Panc1 (cell line): Measurements from ENCODE around the gene EYA2. TPM values are rescaled to one million over a fixed set of nuclear protein-coding genes. Genes with fewer than 3 reads are reported as not detected.

Source experiments
- ATAC-seq: fragments of 200-7000 bp; cut with Tn5 transposase; 2 replicates; pipeline ENCODE4 v1.9.1; 2020; ENCODE audit warnings: mild to moderate bottlenecking, moderate library complexity
- BruUV-seq: library from RNA; stranded (reverse); fragments of 400-500 nt; replicated peaks from 2 replicates; lab custom pipeline; 2021; lab: Mats Ljungman, UMichigan
- CTCF ChIA-PET: fragments of 300-600 bp; sonication (Branson Sonifier 250); formaldehyde crosslinking; loops from one replicate; lab custom pipeline; 2022; ENCODE audit warnings: antibody characterized with exemption; lab: Charles Lee
- POLR2A ChIA-PET: fragments of 300-600 bp; sonication (Branson Sonifier 250); formaldehyde crosslinking; loops from one replicate; lab custom pipeline; 2022; ENCODE audit warnings: antibody characterized with exemption; lab: Charles Lee
- DNase-seq: peaks from one replicate; pipeline ENCODE4 v3.0.0-alpha.2; 2010; ENCODE audit warnings: low read depth, low spot score
- H3K27ac ChIP-seq: 2 replicates; pipeline ENCODE4 v1.5.1; 2011; ENCODE audit warnings: mild to moderate bottlenecking, low read length, inconsistent platforms
- H3K27me3 ChIP-seq: fragments of 200-500 bp; sonication (Bioruptor generic); 2 replicates; pipeline ENCODE4 v1.6.0; 2014; ENCODE audit warnings: low read length, inconsistent platforms; ENCODE audit not compliant: control insufficient read depth, insufficient read depth
- H3K36me3 ChIP-seq: fragments of 200-500 bp; sonication (Bioruptor generic); 2 replicates; pipeline ENCODE4 v1.5.1; 2014; ENCODE audit warnings: inconsistent platforms, mild to moderate bottlenecking, low read length, moderate library complexity; ENCODE audit not compliant: control insufficient read depth, insufficient read depth
- H3K4me1 ChIP-seq: 2 replicates; pipeline ENCODE4 v1.5.1; 2011; ENCODE audit warnings: inconsistent platforms, mild to moderate bottlenecking, low read length, moderate library complexity; ENCODE audit not compliant: control insufficient read depth, insufficient read depth
- H3K4me3 ChIP-seq, 2 experiments: 2 replicates each; pipeline ENCODE4 v1.5.1; 2011 to 2012; ENCODE audit warnings: low read depth in 2 of 2, low read length in 2 of 2, mild to moderate bottlenecking in 2 of 2, inconsistent platforms in 1 of 2, moderate library complexity in 1 of 2
- H3K9me3 ChIP-seq: fragments of 200-500 bp; sonication (Bioruptor generic); 2 replicates; pipeline ENCODE4 v1.5.1; 2014; ENCODE audit warnings: low read depth, mild to moderate bottlenecking, inconsistent platforms, low read length, moderate library complexity; ENCODE audit not compliant: control insufficient read depth, insufficient read depth
- POLR2AphosphoS5 ChIP-seq: IDR thresholded peaks from 2 replicates; pipeline ENCODE4 v1.6.1; 2012; ENCODE audit warnings: mild to moderate bottlenecking, low read depth, low read length, moderate library complexity
- SIN3A ChIP-seq: IDR thresholded peaks from 2 replicates; pipeline ENCODE4 v1.6.1; 2012; ENCODE audit warnings: low read depth, mild to moderate bottlenecking, low read length, moderate library complexity, borderline replicate concordance; ENCODE audit not compliant: insufficient read depth
- TCF7L2 ChIP-seq: IDR thresholded peaks from 2 replicates; pipeline ENCODE4 v1.6.1; 2011; ENCODE audit warnings: mild to moderate bottlenecking, low read depth, low read length, inconsistent platforms
- in situ Hi-C: cut with HindIII; loops from 2 replicates; pipeline ENCODE4 v1.10.0; 2016; ENCODE audit warnings: low sequenced_read_pairs, low pct_unique_long_range_greater_than_20kb
- intact Hi-C: fragments of 100-400 bp; cut with micrococcal nuclease; formaldehyde crosslinking; loops from one replicate; pipeline ENCODE4 v1.10.0; 2022; ENCODE audit not compliant: unreplicated experiment
- total RNA-seq: library from RNA; stranded (reverse); gene quantifications from one replicate; pipeline ENCODE4 v1.2.1, GENCODE V29; 2021; ENCODE audit not compliant: unreplicated experiment
- TF ChIP-seq, protein P1 (sequence below): fragments of 450-650 bp; IDR thresholded peaks from 2 replicates; pipeline ENCODE4 v1.5.1; 2017; ENCODE audit warnings: mild to moderate bottlenecking
- TF ChIP-seq, protein P2 (sequence below), 2 experiments: IDR thresholded peaks; 2 replicates each; pipeline ENCODE4 v1.6.1; 2011 to 2012; ENCODE audit warnings: low read depth in 2 of 2, control low read depth in 1 of 2, low read length in 1 of 2, mild to moderate bottlenecking in 1 of 2, moderate library complexity in 1 of 2; ENCODE audit not compliant: insufficient read depth in 1 of 2

Gene EYA2
- total RNA-seq, 1 experiment from 2014 or later, result 1.9 TPM

DNA sequence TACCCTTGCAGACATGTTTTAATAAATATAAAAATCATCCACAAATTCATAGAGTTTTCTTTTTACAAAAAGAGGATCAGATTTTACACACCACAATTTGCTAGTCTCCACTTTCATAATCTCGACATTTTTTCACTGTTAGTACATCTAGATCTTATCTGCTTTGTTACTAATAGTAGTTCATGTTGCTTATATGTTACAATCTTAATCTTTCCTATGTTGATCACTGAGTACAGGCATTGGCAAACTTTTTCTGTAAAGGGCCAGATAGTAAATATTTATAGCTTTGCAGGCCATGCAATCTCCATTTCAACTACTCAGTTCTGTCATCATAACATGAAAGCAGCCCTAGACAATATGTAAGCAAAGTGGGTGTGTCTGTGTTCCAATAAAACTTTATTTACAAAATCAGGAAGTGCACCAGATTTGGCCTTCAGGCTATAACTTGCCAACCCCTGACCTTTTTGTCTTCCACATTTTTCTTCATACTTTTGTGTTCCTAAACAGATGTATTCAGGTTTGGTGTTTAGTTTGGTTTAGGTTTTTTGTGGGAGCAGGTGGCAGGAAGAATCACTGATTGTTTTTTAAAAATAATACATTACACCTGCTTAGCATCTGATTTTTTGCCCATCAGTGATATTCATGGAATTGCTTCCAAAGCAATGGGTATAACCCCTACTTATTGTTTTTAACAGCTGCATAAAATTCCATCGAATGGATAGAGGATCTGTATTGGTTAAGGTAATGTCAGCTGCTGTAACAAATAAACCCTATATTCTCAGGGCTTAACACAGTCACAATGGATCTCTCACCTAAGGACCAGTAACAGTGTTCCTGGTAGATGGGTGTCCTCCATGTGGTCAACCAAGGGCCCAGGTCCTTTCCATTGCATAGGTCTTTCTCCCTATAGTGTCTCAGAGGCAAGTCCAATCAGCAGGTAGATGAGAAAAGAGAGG lies 61.2 kb downstream of the EYA2 start:
- H3K4me3 ChIP-seq, result no peak overlapping the region
- H3K27ac ChIP-seq, result no peak overlapping the region
- no peak for DNase-seq
- intact Hi-C loops, result no loop called here
- 0 out of 2 replicates have a peak, but pooled peaks cover 3% of the 10 kb centered on the region for H3K9me3 ChIP-seq
- no peak for ATAC-seq
- no peaks in the 10 kb centered on the region for H3K36me3 ChIP-seq
- H3K27me3 ChIP-seq, result no peaks in the 10 kb centered on the region
- H3K4me1 ChIP-seq, result no peaks in the 10 kb centered on the region
- BruUV-seq, result no TSS peak
- in situ Hi-C loops, result no loop called here
- TF ChIP-seq TCF7L2 (no peak), SIN3A (no peak), POLR2AphosphoS5 (no peak)
- TF ChIP-seq, protein P1, sequence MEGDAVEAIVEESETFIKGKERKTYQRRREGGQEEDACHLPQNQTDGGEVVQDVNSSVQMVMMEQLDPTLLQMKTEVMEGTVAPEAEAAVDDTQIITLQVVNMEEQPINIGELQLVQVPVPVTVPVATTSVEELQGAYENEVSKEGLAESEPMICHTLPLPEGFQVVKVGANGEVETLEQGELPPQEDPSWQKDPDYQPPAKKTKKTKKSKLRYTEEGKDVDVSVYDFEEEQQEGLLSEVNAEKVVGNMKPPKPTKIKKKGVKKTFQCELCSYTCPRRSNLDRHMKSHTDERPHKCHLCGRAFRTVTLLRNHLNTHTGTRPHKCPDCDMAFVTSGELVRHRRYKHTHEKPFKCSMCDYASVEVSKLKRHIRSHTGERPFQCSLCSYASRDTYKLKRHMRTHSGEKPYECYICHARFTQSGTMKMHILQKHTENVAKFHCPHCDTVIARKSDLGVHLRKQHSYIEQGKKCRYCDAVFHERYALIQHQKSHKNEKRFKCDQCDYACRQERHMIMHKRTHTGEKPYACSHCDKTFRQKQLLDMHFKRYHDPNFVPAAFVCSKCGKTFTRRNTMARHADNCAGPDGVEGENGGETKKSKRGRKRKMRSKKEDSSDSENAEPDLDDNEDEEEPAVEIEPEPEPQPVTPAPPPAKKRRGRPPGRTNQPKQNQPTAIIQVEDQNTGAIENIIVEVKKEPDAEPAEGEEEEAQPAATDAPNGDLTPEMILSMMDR, result no peak
- TF ChIP-seq, protein P2, sequence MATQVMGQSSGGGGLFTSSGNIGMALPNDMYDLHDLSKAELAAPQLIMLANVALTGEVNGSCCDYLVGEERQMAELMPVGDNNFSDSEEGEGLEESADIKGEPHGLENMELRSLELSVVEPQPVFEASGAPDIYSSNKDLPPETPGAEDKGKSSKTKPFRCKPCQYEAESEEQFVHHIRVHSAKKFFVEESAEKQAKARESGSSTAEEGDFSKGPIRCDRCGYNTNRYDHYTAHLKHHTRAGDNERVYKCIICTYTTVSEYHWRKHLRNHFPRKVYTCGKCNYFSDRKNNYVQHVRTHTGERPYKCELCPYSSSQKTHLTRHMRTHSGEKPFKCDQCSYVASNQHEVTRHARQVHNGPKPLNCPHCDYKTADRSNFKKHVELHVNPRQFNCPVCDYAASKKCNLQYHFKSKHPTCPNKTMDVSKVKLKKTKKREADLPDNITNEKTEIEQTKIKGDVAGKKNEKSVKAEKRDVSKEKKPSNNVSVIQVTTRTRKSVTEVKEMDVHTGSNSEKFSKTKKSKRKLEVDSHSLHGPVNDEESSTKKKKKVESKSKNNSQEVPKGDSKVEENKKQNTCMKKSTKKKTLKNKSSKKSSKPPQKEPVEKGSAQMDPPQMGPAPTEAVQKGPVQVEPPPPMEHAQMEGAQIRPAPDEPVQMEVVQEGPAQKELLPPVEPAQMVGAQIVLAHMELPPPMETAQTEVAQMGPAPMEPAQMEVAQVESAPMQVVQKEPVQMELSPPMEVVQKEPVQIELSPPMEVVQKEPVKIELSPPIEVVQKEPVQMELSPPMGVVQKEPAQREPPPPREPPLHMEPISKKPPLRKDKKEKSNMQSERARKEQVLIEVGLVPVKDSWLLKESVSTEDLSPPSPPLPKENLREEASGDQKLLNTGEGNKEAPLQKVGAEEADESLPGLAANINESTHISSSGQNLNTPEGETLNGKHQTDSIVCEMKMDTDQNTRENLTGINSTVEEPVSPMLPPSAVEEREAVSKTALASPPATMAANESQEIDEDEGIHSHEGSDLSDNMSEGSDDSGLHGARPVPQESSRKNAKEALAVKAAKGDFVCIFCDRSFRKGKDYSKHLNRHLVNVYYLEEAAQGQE (IDR thresholded peaks at IDR 0.05; ENCODE audit: insufficient read depth in 1 of 2, low read depth in 2 of 2, low read length in 1 of 2), result no peak
- CTCF ChIA-PET, result no interaction called here
- POLR2A ChIA-PET, result interaction anchor here (0.6 kb wide), 1 partner anchor 131 kb away, joined by 4 read pairs; no protein-coding TSS in a partner anchor

DNA sequence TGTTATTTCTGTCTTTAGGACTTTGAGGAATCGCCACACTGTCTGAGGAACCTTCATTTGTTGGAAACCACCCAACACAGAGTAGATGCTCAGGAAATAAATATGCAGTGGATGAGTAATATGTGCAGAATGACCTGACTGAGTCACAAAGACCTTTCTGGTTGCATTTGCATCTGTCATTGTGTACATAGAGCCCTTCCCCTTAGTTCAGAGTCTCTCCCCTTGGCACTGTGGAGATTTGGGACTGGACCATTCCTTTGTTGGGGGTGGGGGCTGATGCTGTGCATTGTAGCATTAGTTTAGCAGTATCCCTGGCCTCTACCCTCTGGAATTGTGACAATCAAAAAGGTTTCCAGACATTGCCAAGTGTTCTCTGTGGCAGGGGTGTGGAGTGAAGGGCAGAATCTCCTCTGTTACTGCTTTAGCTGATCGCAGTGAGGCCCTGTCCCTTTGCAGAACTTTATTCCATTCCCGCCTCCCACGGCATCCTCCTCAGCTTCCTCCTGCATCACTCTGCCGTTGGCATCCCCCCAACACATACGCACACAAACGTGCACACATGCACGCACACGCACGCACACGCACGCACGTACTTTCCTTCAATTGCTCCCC lies 64.5 kb downstream of the EYA2 start:
- Histone ChIP-seq H3K27ac (no peak overlapping the region), H3K4me1 (no peaks in the 10 kb centered on the region), H3K4me3 (no peak overlapping the region), H3K27me3 (no peaks in the 10 kb centered on the region), H3K9me3 (0 out of 2 replicates have a peak, but pooled peaks cover 3% of the 10 kb centered on the region), H3K36me3 (no peaks in the 10 kb centered on the region)
- intact Hi-C loops (no loop called here), in situ Hi-C loops (no loop called here)
- ATAC-seq, result peak; percentile 92
- BruUV-seq, result no TSS peak
- TF ChIP-seq SIN3A (no peak), POLR2AphosphoS5 (no peak), TCF7L2 (no peak)
- TF ChIP-seq, protein P1, result no peak
- TF ChIP-seq, protein P2 (IDR thresholded peaks at IDR 0.05; ENCODE audit: insufficient read depth in 1 of 2, low read depth in 2 of 2, low read length in 1 of 2), result no peak
- ChIA-PET CTCF (no interaction called here), POLR2A (no interaction called here)
- peak; percentile 96 for DNase-seq
